Gastroesophageal sphincter (tissue), 4 donors: Measurements from ENCODE around the gene CCDC57. TPM values are rescaled to one million over a fixed set of nuclear protein-coding genes. Genes with fewer than 3 reads are reported as not detected.

Experiments used
- ATAC-seq: fragments of 150-250 bp; one replicate; pipeline ENCODE4 v1.9.1; 2016; ENCODE audit warnings: mild to moderate bottlenecking, moderate library complexity
- H3K27ac ChIP-seq, 4 donors: fragments of 200-600 bp; sonication (generic) in 3 of 4; 1 replicate in 3 of 4; 2 replicates in 1 of 4; pipeline ENCODE4 v1.5.1; 2016 to 2019
- H3K27me3 ChIP-seq: fragments of 200-600 bp; sonication (generic); one replicate; pipeline ENCODE4 v1.5.1; 2019
- H3K36me3 ChIP-seq, 2 donors: fragments of 200-600 bp; sonication (generic); one replicate each; pipeline ENCODE4 v1.5.1; 2019; ENCODE audit warnings: control low read depth in 1 of 2
- H3K4me1 ChIP-seq, 3 donors: fragments of 200-600 bp; sonication (generic); 1 replicate in 2 of 3; 2 replicates in 1 of 3; pipeline ENCODE4 v1.5.1; 2016 to 2019; ENCODE audit warnings: control low read depth in 2 of 3
- H3K4me3 ChIP-seq, 2 donors: fragments of 200-600 bp; sonication (generic); one replicate each; pipeline ENCODE4 v1.5.1; 2019; ENCODE audit warnings: mild to moderate bottlenecking in 1 of 2, moderate library complexity in 1 of 2
- H3K9me3 ChIP-seq, 3 donors: fragments of 200-600 bp; sonication (generic); one replicate each; pipeline ENCODE4 v1.5.1; 2017 to 2019; ENCODE audit warnings: control low read depth in 2 of 3
- CTCF ChIP-seq, 4 experiments: fragments of 200-600 bp in 2 of 4; fragments of 450-650 bp in 2 of 4; sonication (generic) in 1 of 4; IDR thresholded peaks; one replicate each; pipeline ENCODE4 v1.5.1; 2017 to 2019; ENCODE audit warnings: antibody characterized with exemption in 4 of 4, mild to moderate bottlenecking in 2 of 4, moderate library complexity in 2 of 4
- EP300 ChIP-seq: sonication (generic); formaldehyde crosslinking; IDR thresholded peaks from one replicate; pipeline ENCODE4 v1.6.1; 2017; ENCODE audit warnings: antibody characterized with exemption, mild to moderate bottlenecking
- POLR2A ChIP-seq, 2 donors: fragments of 450-650 bp; IDR thresholded peaks; one replicate each; pipeline ENCODE4 v1.6.1; 2017; ENCODE audit warnings: antibody characterized with exemption in 2 of 2, mild to moderate bottlenecking in 2 of 2, moderate library complexity in 1 of 2
- POLR2AphosphoS5 ChIP-seq: sonication (generic); formaldehyde crosslinking; IDR thresholded peaks from one replicate; pipeline ENCODE4 v1.6.1; 2017; ENCODE audit warnings: antibody characterized with exemption
- WGBS, 2 donors: methylation state at CpG; one replicate each; pipeline ENCODE4 v1.1.5; 2018; ENCODE audit warnings: low coverage in 1 of 2; 5-methylcytosine and 5-hydroxymethylcytosine counted together
- total RNA-seq, 4 donors: library from RNA; depleted of rRNA; stranded (reverse); fragments of >200 nt; gene quantifications; one replicate each; pipeline ENCODE4 v1.1.0, GENCODE V29; 2016

CCDC57 gene
- total RNA-seq, 4 donors from 2014 or later, result 6.5 to 28.2 (median 16.2) TPM

DNA sequence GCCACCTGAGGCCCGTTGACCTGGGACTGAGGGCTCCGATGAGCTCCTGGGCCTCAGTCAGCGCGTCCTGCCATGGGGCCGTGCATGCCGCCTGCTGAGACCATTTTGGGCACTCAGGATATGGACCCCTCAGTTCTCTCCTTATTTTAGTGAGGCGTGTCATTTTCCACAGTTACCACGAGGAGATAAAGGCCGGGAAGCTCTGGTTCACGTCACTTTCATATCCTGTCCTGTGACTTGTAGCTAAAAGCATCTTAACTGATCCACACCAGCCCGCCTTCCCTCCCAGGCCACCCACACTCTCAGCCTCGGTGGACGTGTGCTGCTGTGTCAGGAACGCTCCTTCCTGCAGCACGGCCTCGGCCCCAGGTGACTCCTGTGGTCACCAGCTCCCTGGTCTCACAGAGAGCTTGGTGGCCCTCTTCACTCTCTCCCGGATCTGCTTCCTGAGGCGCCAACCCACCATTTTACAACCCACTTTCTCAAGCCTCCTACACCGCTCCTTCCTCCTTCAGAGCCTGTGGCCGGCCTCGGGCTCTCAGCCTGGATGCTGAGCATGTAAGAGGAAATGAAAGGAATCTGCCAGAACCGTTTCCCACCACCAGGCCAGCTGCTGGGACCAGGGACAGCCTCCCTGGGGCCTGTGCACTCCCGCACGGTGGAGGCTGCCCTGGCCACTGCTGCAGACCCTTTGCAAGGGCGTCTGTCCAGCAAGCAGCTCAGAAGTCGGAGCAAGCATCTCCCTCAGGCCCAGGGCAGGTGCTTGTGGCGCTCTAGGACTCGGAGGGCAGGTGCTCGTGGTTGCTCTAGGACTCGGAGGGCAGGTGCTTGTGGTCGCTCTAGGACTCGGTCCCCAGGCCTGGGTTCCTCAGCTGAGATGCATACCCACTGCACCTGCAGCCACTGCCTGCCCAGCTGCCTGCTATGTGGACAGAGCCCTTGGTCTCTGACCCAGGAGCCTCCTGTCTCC, 90.7 kb downstream of the CCDC57 start:
- Histone ChIP-seq H3K36me3 (peaks cover 0 to 51% of the 10 kb centered on the region in 2 donors), H3K4me3 (no peak overlapping the region), H3K4me1 (peaks cover 0 to 7% (median 0%) of the 10 kb centered on the region in 3 donors), H3K27me3 (no peaks in the 10 kb centered on the region), H3K9me3 (no peaks in the 10 kb centered on the region), H3K27ac (no peak overlapping the region)
- WGBS, 2 donors, result 60 to 89% methylated on average over 8 to 10 of the region's 32 CpGs
- TF ChIP-seq POLR2A (IDR thresholded peaks at IDR 0.05) (no peak), EP300 (no peak), CTCF (IDR thresholded peaks at IDR 0.05) (no peak), POLR2AphosphoS5 (no peak)
- ATAC-seq, result no peak

GRCh38 chr17:82121246-82121645, 91.4 kb downstream of the CCDC57 start:
- Histone ChIP-seq H3K4me3 (no peak overlapping the region), H3K9me3 (no peaks in the 10 kb centered on the region), H3K4me1 (peaks cover 0 to 7% (median 0%) of the 10 kb centered on the region in 3 donors), H3K27ac (no peak overlapping the region), H3K36me3 (peaks cover 0 to 44% of the 10 kb centered on the region in 2 donors), H3K27me3 (no peaks in the 10 kb centered on the region)
- no CpG with 5 or more reads among the region's 4 CpGs for WGBS, 2 donors
- TF ChIP-seq POLR2AphosphoS5 (no peak), EP300 (no peak), POLR2A (IDR thresholded peaks at IDR 0.05) (no peak), CTCF (IDR thresholded peaks at IDR 0.05) (no peak)
- ATAC-seq, result no peak

DNA sequence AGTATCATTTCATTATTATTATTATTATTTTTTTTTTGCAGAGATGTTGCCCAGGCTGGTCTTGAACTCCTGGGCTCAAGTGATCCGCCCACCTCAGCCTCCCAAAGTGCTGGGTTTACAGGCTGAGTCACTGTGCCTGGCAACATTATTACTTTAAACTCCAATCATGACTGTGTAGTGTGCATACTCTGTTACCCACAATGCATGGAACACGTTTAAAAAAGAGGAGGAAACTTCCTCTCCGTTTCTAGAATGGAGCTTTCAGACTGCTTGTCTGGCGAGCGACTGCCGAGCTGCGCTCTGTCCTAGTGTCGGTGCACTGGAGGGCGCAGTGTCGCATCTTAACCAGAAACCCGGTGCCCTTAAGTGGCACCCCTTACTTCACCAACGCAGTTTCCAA, 92.5 kb downstream of the CCDC57 start:
- Histone ChIP-seq H3K4me1 (peaks cover 0 to 7% (median 0%) of the 10 kb centered on the region in 3 donors), H3K27ac (no peak overlapping the region), H3K9me3 (no peaks in the 10 kb centered on the region), H3K36me3 (peaks cover 0 to 42% of the 10 kb centered on the region in 2 donors), H3K4me3 (no peak overlapping the region), H3K27me3 (no peaks in the 10 kb centered on the region)
- ATAC-seq, result no peak
- WGBS, 2 donors, result 53 to 60% methylated on average over 2 to 4 of the region's 12 CpGs
- TF ChIP-seq EP300 (no peak), CTCF (IDR thresholded peaks at IDR 0.05) (no peak), POLR2A (IDR thresholded peaks at IDR 0.05) (no peak), POLR2AphosphoS5 (no peak)

DNA sequence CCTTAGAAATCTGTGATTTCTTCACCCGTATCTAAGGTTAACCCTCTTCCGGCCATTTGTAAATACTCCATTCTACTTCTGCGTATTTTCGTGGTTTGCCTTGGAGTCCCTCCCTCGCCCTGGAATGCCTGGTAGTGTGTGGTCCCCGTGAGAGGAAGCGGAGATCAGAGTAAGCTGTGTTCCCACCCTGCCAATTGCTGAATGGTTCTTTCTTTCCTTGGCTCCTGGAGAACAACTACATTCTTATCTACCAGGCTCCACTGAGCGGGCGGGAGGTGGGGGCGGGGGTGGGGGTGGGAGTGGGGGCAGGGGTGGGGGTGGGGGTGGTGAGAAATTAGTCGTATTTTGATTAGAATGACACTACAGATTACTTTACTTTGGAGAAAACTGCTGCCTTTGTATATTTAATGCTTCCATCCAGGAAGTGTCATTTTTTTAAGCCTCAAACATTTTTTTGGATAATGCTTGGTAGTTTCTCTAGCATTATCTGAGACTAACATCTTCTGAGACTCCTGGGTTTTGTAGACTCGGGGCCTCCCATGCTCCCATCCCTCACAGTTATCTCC, 93.7 kb downstream of the CCDC57 start:
- no peak for ATAC-seq
- Histone ChIP-seq H3K27me3 (no peaks in the 10 kb centered on the region), H3K36me3 (peaks cover 0 to 42% of the 10 kb centered on the region in 2 donors), H3K4me3 (no peak overlapping the region), H3K4me1 (peaks cover 0 to 7% (median 0%) of the 10 kb centered on the region in 3 donors), H3K27ac (no peak overlapping the region), H3K9me3 (no peaks in the 10 kb centered on the region)
- WGBS, 2 donors, result 52 to 55% methylated on average over 2 to 12 of the region's 12 CpGs
- TF ChIP-seq POLR2AphosphoS5, result no peak
- no peak for TF ChIP-seq POLR2A (IDR thresholded peaks at IDR 0.05)
- no peak for TF ChIP-seq EP300
- TF ChIP-seq CTCF (IDR thresholded peaks at IDR 0.05), result no peak
